ENCODE measurements around the gene KLHL12.
"Not testable (repeated sequence)": the region's sequence is repeated elsewhere in the genome, so short reads cannot be mapped to it uniquely, and the experiment has no call there.

Gene KLHL12

GRCh38 chr1:202945483-202945882, 18.4 kb upstream of the KLHL12 start:
- no peak for TF ChIP-seq CTCF (conservative IDR thresholded peaks at IDR 0.05)

GRCh38 chr1:202944438-202944921, 17.4 kb upstream of the KLHL12 start:
- no peak overlapping the region for H3K27ac ChIP-seq
- no peak for TF ChIP-seq CTCF (conservative IDR thresholded peaks at IDR 0.05)

More at GRCh38 chr1:202945483-202945882, 18.4 kb upstream of the KLHL12 start:
- no peak overlapping the region for H3K27ac ChIP-seq

- no peak for TF ChIP-seq CTCF (conservative IDR thresholded peaks at IDR 0.05)
- H3K27ac ChIP-seq, result no peak overlapping the region
Observed at GRCh38 chr1:202942426-202942825, 15.4 kb upstream of the KLHL12 start.

GRCh38 chr1:202941372-202941771, 14.3 kb upstream of the KLHL12 start:
- no peak overlapping the region for H3K27ac ChIP-seq
- no peak for TF ChIP-seq CTCF (conservative IDR thresholded peaks at IDR 0.05)

GRCh38 chr1:202940561-202940960, 13.5 kb upstream of the KLHL12 start:
- H3K27ac ChIP-seq, result no peak overlapping the region
- TF ChIP-seq CTCF (conservative IDR thresholded peaks at IDR 0.05), result no peak

GRCh38 chr1:202938287-202938925, 11.4 kb upstream of the KLHL12 start:
- H3K27ac ChIP-seq, result no peak overlapping the region
- TF ChIP-seq CTCF (conservative IDR thresholded peaks at IDR 0.05), result no peak

- H3K27ac ChIP-seq, result not testable (repeated sequence)
Observed at GRCh38 chr1:202936409-202936808, 9.4 kb upstream of the KLHL12 start.

DNA sequence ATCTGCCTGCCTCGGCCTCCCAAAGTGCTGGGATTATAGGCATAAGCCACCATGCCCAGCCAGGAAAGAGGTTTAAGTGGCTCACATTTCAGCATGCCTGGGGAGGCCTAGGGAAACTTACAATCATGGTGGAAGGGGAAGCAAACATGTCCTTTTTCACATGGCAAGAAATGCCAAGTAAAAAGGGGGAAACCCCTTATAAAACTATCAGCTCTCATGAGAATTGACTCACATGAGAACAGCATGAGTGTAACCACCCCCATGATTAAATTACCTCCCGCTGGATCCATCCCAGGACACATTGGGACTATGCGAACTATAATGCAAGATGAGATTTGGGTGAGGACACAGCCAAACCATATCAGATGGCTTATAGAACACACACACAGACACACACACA, 8.8 kb upstream of the KLHL12 start:
- TF ChIP-seq CTCF (conservative IDR thresholded peaks at IDR 0.05), result no peak
- no peak overlapping the region for H3K27ac ChIP-seq
